Adipocyte (in vitro differentiated cells): Measurements from ENCODE around the gene PON1.

Source experiments
- DNase-seq: peaks from one replicate; pipeline ENCODE4 v3.0.0-alpha.2; 2015; ENCODE audit warnings: low read depth
- H3K27me3 ChIP-seq: replicated peaks from 2 replicates; pipeline ENCODE4 v1.7.0; 2013; ENCODE audit warnings: mild to moderate bottlenecking, low read length, moderate library complexity; ENCODE audit not compliant: control insufficient read depth, insufficient read depth
- H3K36me3 ChIP-seq: 2 replicates; pipeline ENCODE4 v1.7.0; 2013; ENCODE audit warnings: low read length, mild to moderate bottlenecking, moderate library complexity; ENCODE audit not compliant: control insufficient read depth, insufficient read depth, severe bottlenecking
- H3K4me1 ChIP-seq: 2 replicates; pipeline ENCODE4 v1.7.0; 2013; ENCODE audit warnings: mild to moderate bottlenecking, low read length, moderate library complexity; ENCODE audit not compliant: control insufficient read depth, insufficient read depth
- H3K4me3 ChIP-seq: 2 replicates; pipeline ENCODE4 v1.7.0; 2013; ENCODE audit warnings: mild to moderate bottlenecking, low read length, moderate library complexity
- H3K9ac ChIP-seq: 2 replicates; pipeline ENCODE4 v1.7.0; 2013; ENCODE audit warnings: mild to moderate bottlenecking, low read length, moderate library complexity
- H3K9me3 ChIP-seq: 2 replicates; pipeline ENCODE4 v1.7.0; 2013; ENCODE audit warnings: mild to moderate bottlenecking, low read length, moderate library complexity; ENCODE audit not compliant: control insufficient read depth

The PON1 gene

DNA sequence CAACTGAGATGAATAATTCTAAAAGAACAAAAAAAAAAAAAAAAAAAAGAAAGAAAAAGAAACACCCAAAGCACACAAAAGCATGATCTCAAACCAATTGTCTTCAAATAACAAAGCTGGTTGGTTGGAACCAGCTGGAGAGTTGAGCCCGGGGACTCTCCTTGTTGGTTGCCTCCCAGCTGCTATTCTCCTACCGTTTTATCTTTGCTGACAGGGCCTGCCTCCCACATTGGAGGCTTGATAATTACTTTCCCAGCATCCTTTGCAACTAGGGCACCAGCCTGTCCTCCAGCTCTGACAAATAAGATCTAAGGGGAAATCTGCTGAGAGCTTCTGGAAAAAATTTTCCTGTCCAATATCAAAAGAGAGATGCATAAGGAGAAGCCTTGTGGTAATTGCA lies 6.8 kb downstream of the PON1 start:
- DNase-seq, result no peak
- Histone ChIP-seq H3K9ac (no peak overlapping the region), H3K9me3 (no peaks in the 10 kb centered on the region), H3K4me3 (no peak overlapping the region), H3K36me3 (no peaks in the 10 kb centered on the region), H3K4me1 (no peaks in the 10 kb centered on the region), H3K27me3 (peaks cover 2% of the 10 kb centered on the region)

DNA sequence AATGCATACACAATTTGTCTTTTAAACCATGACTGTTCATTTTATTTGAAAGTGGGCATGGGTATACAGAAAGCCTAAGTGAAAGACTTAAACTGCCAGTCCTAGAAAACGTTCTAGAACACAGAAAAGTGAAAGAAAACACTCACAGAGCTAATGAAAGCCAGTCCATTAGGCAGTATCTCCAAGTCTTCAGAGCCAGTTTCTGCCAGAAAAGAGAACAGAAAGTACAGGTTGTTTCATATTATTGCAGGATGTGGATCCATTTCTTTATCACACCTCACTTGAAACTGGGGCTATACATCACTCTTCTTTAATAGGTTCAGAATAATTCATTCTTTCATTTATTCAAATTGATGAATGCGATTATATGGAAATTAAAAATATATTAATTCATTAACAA lies 7.7 kb downstream of the PON1 start:
- Histone ChIP-seq H3K4me1 (no peaks in the 10 kb centered on the region), H3K4me3 (no peak overlapping the region), H3K9ac (no peak overlapping the region), H3K36me3 (no peaks in the 10 kb centered on the region), H3K9me3 (no peaks in the 10 kb centered on the region), H3K27me3 (peaks cover 2% of the 10 kb centered on the region)
- DNase-seq, result no peak

DNA sequence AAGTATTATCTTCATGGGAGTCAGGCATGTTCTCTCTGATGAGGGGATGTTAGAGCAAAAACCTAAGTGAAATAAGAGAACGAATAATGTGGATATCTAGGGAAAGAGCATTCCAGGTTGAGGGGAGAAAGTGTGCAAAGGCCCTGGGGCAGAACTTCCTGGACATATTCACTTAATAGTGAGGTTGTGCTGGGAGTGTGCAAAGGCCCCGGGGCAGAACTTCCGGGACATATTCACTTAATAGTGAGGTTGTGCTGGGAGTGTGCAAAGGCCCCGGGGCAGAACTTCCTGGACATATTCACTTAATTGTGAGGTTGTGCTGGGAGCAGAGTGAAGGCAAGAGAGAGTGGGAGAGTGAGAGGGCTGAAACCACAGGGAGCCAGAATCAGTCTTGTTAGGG lies 11.8 kb downstream of the PON1 start:
- Histone ChIP-seq H3K27me3 (peaks cover 2% of the 10 kb centered on the region), H3K9me3 (no peaks in the 10 kb centered on the region), H3K9ac (no peak overlapping the region), H3K4me1 (peaks cover 7% of the 10 kb centered on the region), H3K36me3 (no peaks in the 10 kb centered on the region), H3K4me3 (no peak overlapping the region)
- no peak for DNase-seq

DNA sequence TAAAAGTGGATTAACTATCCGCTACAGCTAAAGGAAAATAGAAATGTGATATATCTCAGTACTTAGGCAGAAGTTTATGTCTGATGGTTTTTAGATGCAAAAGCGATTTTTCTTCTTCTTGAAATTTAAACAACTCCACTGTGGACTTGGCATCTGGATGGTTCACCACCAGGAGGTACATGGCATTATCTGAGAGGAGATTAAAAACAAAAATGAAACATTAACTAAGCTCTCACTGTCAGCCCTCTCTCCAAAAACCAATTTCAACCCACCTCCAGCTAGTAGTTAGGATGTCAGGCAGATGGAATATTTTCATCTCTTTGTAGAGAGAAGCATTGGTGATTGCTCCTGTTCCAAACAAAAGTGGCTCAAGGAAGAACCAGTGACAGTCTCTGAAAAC lies 12.9 kb downstream of the PON1 start:
- Histone ChIP-seq H3K27me3 (peaks cover 2% of the 10 kb centered on the region), H3K36me3 (no peaks in the 10 kb centered on the region), H3K9ac (no peak overlapping the region), H3K4me1 (peaks cover 7% of the 10 kb centered on the region), H3K4me3 (no peak overlapping the region), H3K9me3 (no peaks in the 10 kb centered on the region)
- DNase-seq, result no peak

DNA sequence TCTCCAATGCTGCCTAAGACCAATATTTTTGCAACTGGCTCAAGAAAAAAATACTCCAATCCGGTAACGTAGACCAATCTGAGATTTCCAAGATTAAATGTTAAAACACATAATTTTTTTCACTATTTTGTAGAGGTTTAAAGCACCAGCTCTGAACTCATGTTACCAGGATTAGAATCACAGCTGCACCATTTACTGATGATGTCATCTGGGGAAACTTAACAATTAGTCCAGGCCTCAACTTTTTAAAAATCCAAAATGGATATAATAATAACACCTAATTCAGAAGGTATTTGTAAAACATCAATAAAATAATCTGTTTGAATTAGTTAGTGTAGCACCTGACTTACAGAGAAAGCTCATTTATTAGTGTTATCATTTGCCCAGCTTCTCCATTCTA lies 14.4 kb downstream of the PON1 start:
- peaks cover 2% of the 10 kb centered on the region for H3K27me3 ChIP-seq
- no peak overlapping the region for H3K9ac ChIP-seq
- no peaks in the 10 kb centered on the region for H3K36me3 ChIP-seq
- H3K4me1 ChIP-seq, result peaks cover 7% of the 10 kb centered on the region
- no peak overlapping the region for H3K4me3 ChIP-seq
- no peaks in the 10 kb centered on the region for H3K9me3 ChIP-seq
- DNase-seq, result no peak

DNA sequence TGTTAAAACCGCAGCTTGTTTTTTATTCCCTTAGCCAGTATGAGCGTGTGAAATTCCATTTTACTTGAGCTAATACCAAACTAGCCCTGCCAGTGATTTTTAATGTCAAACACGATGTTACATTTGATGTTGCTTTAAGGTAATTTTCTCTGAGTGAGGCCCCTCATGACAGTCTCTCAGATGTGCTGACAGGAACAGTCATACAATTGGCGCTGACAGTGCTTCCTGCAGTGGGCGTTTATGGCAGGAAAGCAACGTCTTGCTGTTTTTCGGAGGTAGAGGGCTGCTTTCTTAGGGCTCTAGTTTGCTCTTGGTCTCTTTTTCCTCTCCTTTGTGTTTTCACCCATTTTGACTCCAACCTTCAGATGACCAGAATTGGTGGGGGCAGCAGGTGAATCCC lies 19.3 kb downstream of the PON1 start:
- no peak for DNase-seq
- peaks cover 7% of the 10 kb centered on the region for H3K4me1 ChIP-seq
- no peaks in the 10 kb centered on the region for H3K36me3 ChIP-seq
- H3K27me3 ChIP-seq, result no peaks in the 10 kb centered on the region
- H3K4me3 ChIP-seq, result no peak overlapping the region
- no peaks in the 10 kb centered on the region for H3K9me3 ChIP-seq
- no peak overlapping the region for H3K9ac ChIP-seq

DNA sequence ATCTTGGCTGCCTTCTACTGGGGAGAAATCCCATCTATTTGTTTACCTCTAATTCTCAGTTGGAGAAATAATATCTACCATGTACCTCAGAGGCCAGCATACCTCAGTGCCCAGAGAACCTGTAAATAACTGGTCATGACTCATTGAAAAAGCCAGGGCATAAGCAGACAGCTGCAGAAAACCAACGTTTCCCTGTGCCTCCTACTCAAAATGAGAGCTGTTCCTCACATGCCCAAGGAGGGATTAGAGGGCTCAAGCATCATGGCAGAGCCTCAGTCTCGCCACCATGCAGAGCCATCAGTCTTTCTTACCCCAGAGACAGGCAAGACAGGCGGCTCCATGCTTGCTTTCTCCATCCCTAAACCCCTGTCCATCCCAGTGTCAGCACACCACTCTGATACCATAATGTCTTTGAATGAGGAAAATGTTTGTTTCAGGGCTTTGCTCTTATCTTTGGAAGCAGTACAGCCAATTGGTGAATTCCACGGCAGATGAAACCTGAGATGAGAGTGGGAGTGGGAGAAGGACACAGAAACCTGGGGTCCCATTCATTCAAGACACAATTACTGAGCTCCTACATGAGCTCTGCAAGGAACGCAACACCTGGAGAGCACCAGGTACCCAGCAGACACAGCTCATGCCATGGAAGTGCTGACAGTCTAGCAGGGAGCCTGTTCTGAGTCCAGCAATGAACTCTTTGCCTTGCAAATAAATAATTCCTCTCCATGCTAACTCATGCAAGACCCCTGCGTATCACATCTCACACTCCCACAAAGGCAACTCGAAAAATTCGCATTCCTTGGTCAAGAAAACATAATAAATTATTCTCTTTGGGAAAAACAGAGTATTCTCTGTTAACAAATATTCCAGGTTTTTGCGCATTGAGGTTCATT lies 21.1 kb downstream of the PON1 start:
- no peak overlapping the region for H3K9ac ChIP-seq
- DNase-seq, result no peak
- H3K36me3 ChIP-seq, result no peaks in the 10 kb centered on the region
- no peaks in the 10 kb centered on the region for H3K27me3 ChIP-seq
- no peak overlapping the region for H3K4me3 ChIP-seq
- H3K9me3 ChIP-seq, result no peaks in the 10 kb centered on the region
- peaks cover under 1% of the 10 kb centered on the region for H3K4me1 ChIP-seq

DNA sequence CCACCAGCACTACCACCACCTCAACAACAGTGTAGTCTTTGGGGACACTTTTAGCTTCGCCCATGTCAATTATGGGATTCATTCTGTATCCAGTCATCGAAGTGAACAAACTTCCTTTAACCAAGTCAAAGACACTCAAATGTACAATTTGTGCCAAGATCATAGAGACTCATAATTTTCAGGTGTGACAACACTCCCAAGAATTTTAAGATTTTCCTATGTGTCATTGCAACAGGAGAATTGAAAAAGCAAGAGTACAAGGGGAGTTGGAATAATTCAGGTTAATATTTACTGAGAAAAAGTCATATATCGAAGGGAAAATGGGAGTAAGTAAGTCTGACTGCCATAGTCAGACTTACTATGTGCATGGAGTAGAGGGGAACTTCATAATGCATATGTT lies 26.2 kb downstream of the PON1 start:
- no peaks in the 10 kb centered on the region for H3K36me3 ChIP-seq
- no peak for DNase-seq
- no peaks in the 10 kb centered on the region for H3K27me3 ChIP-seq
- no peaks in the 10 kb centered on the region for H3K9me3 ChIP-seq
- H3K4me3 ChIP-seq, result no peak overlapping the region
- no peaks in the 10 kb centered on the region for H3K4me1 ChIP-seq
- no peak overlapping the region for H3K9ac ChIP-seq

DNA sequence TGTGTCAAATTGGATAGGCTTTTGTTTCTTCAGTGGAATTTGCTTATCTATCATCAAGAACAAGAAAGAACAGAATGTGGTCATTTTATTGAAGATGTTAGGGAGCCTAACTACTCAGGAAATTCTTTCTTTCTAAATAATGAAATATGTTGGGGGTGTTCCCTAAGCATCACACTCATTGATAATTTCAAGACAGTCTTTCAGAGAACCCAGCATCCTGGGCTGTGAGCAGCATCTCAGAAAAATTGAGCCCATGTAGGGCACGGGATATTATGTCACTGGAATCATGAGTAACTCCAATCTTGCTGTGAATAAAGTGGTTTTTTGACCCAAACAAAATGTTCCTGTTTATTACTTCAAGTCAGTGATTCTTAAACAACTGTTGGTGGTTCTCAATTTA lies 27.3 kb downstream of the PON1 start:
- no peak overlapping the region for H3K4me3 ChIP-seq
- no peaks in the 10 kb centered on the region for H3K36me3 ChIP-seq
- H3K9ac ChIP-seq, result no peak overlapping the region
- DNase-seq, result no peak
- no peaks in the 10 kb centered on the region for H3K9me3 ChIP-seq
- H3K27me3 ChIP-seq, result no peaks in the 10 kb centered on the region
- no peaks in the 10 kb centered on the region for H3K4me1 ChIP-seq

DNA sequence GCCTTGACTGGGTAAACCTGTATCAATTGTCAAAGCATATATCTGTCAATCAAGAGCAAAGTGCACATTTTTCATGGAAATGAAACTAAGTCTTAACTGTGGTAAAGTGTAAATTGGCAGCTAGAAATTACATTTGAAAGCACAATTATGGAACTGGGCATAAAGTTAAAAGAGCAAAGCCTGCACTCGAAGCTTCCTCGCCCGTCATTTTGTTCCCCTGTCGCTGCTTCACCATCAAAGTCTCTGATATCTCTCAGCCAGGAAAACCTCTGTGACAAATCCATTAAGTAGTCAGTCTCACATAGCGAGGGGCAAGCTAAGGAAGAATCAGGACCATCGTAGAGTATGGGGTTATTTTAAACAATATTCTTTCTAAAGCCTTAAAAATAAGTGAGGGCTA lies 27.9 kb downstream of the PON1 start:
- H3K9ac ChIP-seq, result no peak overlapping the region

DNA sequence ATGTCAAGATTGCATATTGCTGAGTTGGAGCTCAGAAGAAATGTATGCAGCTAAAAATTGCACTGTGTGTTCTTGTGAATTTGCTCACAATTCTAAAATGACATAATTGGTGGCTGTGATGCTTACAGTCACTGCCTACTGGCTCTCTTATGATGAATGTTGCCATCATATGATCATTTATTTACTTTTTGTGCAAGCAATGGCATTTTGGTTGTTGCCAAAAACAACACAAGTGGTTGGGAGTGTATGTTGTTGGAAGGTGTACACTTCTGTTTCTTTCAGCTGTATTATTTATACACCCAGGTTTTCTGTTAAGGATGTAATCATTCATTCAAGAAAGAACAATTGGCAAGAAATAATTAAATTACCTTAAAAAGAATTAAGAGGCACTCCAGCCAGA lies 28.9 kb downstream of the PON1 start:
- H3K27me3 ChIP-seq, result no peaks in the 10 kb centered on the region
- no peaks in the 10 kb centered on the region for H3K4me1 ChIP-seq
- H3K4me3 ChIP-seq, result no peak overlapping the region
- no peak for DNase-seq
- no peaks in the 10 kb centered on the region for H3K9me3 ChIP-seq
- no peaks in the 10 kb centered on the region for H3K36me3 ChIP-seq
- H3K9ac ChIP-seq, result no peak overlapping the region

More for the DNA sequence above, 27.9 kb downstream of the PON1 start:
- Histone ChIP-seq H3K9me3 (no peaks in the 10 kb centered on the region), H3K4me3 (no peak overlapping the region), H3K4me1 (no peaks in the 10 kb centered on the region), H3K27me3 (no peaks in the 10 kb centered on the region), H3K36me3 (no peaks in the 10 kb centered on the region)
- no peak for DNase-seq
